ENCODE results near the gene RRAS2.
"Not testable (repeated sequence)": the region's sequence is repeated elsewhere in the genome, so short reads cannot be mapped to it uniquely, and the experiment has no call there.

RRAS2 gene

DNA sequence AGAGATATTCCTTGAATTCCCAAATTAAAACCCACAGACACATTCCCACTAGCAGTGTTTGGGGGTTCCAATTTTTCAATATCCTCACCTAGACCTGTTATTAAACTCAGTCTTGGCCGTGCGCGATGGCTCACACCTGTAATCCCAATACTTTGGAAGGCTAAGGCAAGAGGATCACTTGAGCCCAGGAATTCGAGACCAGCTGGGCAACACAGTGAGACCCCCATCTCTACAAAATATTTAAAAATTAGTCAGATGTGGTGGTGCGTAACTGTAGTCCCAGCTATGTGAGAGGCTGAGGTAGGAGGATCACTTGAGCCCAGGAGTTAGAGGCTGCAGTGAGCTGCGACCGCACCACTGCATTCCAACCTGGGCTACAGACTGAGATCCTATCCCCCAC is 53.3 kb downstream of the RRAS2 start:
- DNase-seq: no peak

DNA sequence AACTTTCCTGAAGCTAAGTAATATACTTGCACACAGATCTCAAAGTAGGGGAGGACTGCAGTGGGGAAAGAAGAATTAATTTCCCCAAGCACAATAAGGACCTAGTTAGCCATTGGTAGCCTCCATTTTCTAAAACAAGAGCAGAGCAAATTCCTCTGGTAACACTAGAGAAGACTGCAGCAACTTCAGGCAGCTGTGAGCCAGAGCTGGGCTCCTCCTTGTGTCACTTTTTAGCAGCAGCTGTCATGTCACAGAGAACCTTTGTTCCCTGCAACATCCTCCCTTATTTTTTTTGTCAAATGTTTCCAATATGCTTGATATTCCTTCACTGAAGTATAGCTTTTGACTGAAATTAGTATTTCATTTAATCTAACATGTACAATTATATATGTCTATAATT is 54.4 kb downstream of the RRAS2 start:
- DNase-seq: no peak

DNA sequence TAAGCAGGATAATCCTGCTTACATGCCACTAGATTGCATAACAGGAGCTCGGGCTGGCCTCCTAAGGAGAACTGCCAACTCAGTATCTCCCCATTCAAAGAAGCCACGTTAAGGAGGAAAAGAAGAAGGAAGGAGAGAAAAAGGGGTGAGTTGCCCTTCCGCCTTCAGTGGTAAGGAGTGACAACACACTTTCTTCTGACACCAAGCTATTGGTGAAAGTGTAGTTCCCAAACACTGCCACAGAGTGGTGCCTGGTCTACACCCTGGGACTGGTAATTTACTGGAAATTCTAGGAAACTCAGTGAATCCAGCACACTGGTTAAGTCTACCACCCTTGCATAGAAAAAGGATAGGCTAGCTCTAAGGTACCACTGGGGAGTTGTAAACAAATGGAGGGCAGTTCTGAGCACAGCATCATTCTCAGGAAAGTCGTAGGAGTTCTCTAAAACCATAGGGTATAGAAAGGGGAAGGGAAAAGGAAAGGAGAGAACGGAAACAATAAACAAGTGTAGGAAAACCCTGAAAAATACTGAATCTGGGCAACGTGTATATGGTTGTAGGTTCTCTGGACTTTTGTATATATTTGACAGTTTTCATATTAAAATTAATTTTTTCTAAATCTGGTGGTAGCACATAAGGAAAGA is 58.2 kb downstream of the RRAS2 start:
- peak in 3 of 5 experiments; percentile 14 to 68 (median 32) for DNase-seq

DNA sequence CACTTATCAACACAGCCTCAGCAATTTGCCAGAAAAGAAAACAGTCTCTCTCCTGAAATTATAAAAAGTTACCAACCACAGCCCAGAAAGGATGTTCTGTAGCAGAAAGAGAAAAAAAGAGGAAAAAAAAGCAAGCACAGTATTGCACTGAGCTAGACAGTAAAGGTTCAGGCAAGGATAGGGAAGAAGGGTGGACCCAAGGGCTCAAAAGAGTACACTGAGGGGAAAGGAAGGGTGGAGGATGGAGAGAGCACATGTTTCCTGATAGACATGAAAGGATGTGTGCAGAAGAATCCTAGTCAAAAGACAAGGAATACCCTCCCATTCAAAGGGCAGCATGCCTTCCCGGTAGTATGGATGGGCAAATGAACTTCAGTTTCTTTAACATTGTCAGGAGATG is 59.1 kb downstream of the RRAS2 start:
- DNase-seq: no peak

DNA sequence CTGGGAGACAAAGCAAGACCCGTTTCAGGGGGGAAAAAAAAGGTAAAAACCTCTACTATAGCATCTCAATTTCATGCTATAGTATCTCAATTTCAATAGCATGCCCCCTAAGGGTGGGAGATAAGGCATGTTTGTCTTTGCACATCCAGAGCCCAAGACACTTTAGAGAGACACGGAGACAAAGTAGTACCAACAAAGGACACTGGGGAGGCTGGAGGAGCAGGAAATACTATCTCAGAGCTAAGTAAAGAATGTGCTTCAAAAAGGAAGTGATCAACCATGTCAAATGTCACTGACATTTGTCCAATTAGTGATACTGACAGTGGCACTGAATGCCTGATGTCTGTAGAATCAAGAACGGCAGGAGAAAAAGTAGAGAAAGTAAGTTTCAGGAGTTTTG is 68.6 kb downstream of the RRAS2 start:
- DNase-seq: peak in 1 of 5 experiments; percentile 28

DNA sequence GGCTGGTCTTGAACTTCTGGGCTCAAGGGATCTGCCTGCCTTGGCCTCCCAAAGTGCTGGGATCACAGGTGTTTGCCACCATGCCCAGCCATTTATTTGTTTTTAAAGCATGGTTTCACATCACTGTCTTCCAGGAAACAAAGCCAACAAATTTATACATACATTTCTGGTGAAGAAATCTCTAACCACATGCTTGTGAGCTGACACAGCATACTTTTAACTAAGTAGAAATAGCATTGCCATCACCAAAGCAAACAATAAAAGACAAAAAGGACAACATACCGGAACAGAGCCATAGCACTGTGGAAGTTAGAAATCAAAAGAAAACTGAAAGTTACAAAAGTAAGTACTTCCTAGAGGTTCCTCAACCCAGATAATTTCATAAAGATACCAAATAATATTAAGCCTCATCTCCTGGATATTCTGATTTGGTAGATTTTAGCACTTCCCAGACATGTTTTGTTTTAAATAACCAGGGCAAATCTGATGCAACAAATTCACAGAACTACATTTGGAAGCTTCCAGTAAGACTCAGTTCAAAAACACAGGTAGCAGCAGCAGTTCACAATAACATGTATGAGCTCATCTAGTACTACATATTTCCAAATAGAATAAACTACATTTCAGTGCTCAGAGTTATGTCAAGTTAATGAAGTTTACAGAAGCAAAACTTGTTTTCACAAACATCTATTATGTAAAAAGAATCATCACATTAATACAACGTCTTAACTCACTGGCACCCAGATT is 70.6 kb downstream of the RRAS2 start:
- DNase-seq: peak in 1 of 5 experiments; percentile 85

DNA sequence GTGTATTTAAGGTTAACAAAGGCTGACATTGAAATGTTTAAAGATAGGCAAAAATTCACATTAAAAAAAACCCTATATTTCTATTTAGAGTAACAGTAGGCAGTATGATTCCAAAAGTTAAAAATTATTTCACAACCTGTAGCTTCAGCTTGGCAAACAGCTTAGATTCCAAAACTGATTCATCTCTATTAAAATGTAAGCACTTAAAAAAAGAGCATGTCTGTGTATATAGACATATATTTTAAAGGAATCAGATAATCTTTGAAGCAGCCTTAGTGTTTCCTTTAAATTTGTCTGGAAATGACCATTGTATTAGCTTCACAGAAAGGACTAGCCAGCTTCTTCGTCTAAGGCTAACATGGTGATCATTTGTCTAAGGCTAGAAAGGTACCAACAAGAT is 80.1 kb downstream of the RRAS2 start:
- DNase-seq: not testable (repeated sequence)

DNA sequence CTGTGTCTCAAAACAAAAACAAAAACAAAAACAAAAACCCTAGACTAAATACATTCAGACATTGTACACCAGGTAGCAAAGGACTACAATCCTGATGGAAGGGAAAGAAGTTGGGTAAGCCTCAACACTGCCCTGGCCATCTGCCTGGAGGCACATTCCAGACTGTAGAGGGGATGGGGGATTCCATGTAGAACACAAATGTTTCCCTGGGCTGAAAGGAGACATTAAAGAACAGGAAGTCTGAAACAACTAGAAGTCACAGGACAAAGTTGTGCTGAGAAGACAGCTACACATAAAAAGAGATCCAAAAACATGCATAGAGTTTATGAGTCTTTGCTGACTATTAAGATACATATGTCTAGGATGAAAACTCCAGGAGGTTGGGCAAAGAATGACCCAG is 83.9 kb downstream of the RRAS2 start:
- no peak for DNase-seq

DNA sequence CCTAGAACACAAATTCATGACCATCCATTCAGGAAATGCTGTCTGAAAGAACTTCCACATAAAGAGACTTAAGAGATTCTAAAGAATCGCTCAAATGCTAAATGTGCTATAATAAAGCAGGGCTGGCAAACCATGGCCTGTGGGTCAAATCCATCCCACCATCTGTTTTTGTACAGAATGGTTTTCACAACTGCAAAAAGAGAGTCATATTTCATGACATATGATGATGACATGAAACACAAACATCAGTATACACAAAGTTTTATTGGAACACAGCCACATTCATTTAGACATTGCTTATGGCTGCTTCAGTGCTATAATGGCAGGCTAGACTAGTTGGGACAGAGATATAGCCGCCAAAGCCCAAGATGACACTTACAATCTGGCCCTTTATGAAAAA is 85.1 kb downstream of the RRAS2 start:
- no peak for DNase-seq

DNA sequence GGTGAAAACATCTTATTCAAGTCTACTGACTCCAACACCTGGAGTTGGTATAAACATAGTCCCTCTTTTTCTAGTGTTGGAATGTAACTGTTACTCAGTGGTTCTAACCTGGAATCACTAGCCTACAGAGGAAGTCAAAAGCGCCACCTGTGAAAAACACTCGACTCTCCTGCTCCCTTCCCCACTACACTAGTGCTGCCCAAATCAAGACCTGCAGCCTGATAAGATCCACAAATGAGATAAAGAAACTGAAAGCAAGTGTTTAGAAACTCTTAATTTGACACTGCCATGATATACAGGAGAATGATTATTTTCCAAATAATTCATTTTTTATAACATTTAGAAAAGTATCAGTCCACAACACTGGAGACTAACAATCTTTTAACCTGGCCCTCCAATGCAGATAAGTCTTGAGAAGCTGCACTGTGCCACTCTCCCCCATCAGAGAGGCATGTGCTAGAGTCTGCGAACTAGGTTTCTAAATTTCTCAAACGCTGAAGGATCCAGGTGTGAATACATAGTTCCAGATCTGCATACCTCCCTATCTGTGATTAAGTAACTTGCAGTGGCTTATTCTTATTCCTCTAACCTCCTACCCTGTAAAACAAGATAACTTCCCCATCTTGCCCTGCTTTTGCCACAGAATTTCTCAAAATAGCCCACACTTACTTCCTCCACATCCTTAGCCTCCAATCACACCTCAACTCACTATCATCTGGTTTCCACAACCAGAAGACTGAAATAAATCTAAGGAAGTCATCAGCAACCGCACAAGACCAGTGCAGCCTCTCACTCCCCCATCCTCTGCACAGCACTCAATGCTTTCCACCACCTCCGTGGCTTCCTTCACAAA is 88.1 kb downstream of the RRAS2 start:
- DNase-seq: peak in 2 of 5 experiments; percentile 22 to 82

DNA sequence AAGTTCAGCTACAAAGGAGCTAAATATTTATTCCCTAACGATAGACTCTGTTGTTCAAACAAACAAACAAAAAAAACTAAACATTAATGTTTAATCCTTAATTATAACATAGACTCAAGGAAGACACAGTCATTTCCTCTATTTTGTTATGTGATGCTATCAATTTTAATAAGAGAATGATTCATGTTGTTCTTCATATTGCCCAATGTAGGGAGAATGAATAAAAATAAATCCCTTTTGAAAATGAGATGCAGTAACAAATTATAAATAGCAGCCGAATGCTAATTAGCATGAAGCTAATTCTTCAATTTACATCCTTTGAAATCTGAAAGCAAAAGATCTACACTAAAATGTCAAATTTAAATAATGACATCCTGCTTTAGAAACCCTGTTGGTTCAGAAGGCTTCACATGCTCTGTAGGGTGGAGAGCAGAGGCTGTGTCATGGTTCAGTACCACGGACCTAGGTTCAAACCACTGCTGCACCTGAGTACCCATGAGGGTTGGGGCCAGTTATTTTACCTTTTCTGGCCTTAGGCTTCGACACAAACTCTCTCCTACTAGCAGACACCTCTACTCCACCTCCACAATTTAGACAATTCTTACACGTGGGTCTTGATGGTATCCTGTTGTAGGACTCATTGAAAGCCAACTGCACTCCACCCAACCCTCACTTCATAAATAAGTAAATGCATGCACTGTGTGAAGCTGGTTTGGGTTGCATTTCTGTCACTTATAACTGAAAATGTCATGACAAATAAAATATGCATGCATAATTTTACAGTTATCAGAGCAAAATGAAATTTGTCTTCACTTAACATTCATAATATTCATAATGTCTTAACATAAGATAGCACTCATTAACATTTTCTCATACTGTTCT is 89.0 kb downstream of the RRAS2 start:
- no peak for DNase-seq

DNA sequence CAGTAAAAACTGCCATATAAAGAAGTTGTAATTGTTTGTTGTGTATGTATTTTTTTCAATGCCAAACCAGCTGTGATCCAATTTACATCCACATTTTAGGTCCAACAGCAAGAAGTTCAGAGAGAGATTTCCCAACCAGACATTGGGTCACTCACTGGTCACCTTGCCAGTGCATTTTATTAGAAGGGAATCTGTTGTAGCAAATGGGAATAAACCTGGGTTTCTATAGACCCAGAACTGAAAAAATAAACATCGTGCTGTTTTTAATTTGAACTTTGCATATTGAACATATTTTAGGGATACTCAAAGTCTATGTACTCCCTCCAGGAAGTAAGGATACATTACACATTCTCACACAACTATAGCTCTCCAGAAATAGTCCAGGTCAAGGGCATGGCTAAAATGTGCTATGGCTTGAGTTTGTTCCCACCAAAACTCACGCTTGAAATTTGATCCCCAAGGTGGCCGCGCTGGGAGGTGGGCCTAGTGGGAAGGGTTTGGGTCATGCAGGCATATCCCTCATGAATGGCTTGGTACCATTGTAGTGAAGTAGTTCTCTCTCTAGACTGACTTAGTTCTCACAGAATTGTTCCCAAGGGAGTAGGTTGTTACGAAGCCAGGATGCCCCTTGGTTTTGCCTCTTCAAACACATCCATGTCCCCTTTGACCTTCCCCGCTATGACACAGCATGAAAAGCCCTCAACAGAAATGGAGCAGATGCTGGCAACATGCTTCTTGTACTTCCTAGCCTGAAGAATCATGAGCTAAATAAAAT is 90.9 kb downstream of the RRAS2 start:
- DNase-seq: no peak

DNA sequence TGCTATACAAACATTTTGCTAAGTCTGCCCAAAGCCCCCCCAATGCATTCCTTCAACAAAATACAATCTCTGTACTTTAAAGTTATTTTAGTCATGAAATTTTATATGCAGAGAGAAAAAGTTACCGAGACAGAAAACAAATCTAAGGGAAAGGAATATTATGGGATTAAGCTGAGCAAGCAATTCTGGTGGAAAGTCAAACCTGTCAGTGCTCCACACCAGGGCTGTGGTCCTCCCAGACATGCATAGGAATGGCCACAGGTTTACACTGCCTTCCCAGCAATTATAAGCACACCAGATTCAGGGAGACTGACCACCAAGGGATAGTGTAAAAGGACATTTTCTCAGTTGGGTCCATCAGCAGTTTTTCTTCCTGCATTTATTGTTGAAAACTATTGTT is 92.4 kb downstream of the RRAS2 start:
- no peak for DNase-seq

DNA sequence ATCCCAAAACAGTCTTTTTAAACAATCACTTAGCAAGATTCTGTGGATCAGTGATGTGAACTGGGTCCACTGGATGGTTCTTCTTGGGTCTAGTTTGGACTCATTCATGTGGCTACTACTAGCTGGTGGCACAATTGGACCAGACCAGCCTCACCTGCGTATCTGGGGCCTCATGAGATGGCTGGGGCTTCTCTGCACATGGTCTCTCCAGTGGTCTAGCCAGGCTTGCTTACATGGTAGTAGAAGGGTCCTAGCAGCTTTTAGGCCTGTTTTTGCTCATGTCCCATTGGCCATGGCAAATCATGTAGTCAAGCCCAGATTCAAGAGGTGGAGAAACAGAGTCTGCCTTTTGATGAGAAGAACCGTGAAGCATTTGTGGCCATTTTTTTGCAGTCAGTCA is 94.0 kb downstream of the RRAS2 start:
- DNase-seq: no peak

DNA sequence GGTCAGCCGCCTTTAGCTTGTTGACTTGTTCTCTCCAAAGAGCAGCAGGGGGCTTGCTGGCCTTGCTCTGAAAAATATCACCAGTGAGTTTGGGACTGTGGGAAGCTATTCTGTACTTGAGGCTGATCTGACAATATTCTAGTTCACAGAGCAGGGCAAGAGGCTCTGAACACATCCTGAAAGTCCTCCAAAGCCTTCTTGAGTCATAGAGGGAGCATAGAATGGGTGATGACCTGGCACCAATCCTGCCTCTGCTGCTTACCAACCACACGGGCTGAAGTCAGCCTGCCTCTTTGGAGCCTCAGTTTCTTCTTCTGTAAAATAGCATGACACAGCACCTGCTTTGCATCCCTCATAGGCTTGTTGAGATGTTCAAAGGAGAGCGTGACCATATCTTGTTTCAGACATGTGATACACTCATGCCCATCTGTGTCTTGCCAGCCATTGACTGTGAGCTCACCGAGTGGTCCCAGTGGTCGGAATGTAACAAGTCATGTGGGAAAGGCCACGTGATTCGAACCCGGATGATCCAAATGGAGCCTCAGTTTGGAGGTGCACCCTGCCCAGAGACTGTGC is 96.6 kb downstream of the RRAS2 start:
- no peak for DNase-seq

DNA sequence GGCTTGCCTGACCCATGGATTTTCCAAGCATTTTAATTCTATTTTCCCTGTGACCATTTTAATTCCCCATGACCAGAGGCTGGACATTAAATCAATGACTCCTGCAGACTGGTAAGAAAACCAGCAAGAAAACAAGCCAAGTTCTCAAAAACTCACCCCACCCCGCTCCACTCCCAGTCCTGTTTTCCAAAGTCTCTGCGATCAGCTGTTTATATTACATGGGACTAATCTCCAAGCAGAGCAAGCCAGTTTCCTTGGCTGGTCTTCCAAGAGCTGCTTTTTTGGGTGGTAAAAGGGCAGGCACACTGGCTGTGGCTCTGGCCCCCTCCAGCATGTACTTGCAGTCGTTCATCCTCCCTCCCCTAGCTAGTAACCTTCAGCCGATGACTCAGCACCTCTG is 97.9 kb downstream of the RRAS2 start:
- no peak for DNase-seq

DNA sequence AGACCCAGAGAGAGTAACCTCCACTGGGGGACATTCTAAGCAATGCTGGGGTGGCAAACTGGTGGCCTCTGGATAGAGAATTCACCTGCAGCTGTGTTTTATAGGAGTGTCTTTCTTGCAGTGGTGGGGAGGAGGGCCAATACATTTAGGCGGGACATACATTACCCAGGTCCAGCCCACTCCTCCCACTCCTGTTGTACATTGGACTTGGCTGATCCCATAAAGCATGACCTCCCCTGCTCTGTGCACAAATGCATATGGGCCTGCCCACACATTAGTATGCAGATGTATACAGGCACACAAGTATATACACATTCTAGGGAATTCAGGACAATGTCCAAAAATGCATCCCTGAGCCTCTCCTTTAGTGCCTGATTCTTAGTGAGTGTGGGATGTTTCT is 99.1 kb downstream of the RRAS2 start:
- DNase-seq: no peak

DNA sequence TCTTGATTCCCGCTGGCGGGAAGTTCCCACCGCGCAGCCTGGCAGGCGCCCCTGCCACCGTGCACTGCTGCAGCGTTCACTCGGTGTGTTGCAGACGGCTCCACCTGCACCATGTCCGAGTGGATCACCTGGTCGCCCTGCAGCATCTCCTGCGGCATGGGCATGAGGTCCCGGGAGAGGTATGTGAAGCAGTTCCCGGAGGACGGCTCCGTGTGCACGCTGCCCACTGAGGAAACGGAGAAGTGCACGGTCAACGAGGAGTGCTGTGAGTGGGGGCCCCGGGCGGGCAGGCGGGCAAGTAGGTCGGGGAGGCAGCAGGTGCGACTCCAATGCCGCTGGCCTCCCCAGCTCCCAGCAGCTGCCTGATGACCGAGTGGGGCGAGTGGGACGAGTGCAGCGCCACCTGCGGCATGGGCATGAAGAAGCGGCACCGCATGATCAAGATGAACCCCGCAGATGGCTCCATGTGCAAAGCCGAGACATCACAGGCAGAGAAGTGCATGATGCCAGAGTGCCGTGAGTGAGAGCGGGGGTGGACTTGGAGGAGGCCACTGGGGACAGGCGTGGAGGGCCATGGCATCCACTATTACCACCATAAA is 99.7 kb downstream of the RRAS2 start:
- no peak for DNase-seq

DNA sequence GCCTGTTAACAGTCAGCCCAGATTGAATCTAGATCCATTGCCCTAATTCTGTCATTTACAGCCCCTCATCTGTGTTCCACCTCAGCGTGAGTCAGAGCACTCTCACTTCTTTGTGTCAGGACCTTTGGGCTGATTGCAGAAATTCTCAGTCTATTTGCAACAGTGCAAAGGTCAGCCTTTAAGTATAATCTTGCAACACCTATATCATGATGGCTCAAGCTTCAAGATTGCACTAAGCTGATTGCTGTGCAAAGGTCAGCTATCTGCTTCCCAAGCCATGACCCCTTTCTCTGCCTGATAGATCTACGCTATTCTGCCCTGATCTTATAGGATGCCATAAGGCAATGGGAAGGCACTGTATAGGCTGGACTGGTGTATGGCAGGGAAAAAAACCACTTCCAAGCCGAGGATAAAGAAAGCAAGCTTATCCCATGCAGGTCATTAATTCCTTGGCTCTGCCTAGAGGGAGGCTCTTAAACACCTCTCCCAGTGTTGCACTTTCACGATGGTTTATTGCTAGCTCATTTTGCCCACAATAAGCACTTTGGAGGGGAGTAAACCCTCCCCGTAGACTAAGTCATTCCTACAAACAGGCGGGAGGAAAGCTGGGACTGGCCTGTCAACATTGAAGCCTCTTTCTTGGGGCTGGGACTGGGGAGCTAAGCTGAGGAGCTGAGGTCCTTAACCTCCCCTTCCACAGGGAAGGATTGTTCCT is 100.6 kb downstream of the RRAS2 start:
- DNase-seq: no peak

DNA sequence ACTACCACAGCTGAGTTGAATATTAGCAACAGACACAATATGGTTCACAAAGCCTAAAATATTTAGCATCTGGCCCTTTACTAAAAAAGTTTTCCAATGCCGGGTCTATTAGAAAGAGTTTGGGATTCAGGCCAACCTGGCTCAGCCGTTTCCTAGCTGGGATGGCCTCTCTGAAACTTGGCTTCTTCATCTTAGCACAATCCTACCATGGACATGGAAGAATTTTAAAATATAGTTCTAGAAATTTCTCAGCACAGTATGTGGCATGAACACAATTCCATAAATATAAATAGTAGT is 103.8 kb downstream of the RRAS2 start:
- DNase-seq: no peak

All from T-helper 2 cell (primary cell).